Kidney epithelial cell (primary cell): ENCODE measurements around the gene FBXW8. TPM values are rescaled to one million over a fixed set of nuclear protein-coding genes. Genes with fewer than 3 reads are reported as not detected.

ENCODE experiments used
- DNase-seq: peaks from one replicate; pipeline ENCODE4 v3.0.0-alpha.2; 2010; ENCODE audit warnings: low read depth
- H3K27me3 ChIP-seq: 2 replicates; pipeline ENCODE4 v1.6.0; 2011; ENCODE audit warnings: low read length; ENCODE audit not compliant: control insufficient read depth, insufficient read depth
- H3K36me3 ChIP-seq: 2 replicates; pipeline ENCODE4 v1.5.1; 2011; ENCODE audit warnings: low read length; ENCODE audit not compliant: control insufficient read depth, insufficient read depth
- H3K4me3 ChIP-seq: 2 replicates; pipeline ENCODE4 v1.5.1; 2011; ENCODE audit warnings: low read depth, mild to moderate bottlenecking, control low read depth, low read length
- total RNA-seq: library from RNA; depleted of rRNA; stranded (reverse); fragments of >200 nt; gene quantifications from 2 replicates; pipeline ENCODE4 v1.2.3, GENCODE V29; 2015
- TF ChIP-seq, protein P1 (sequence below): IDR thresholded peaks from 2 replicates; pipeline ENCODE4 v1.5.1; 2011; ENCODE audit warnings: mild to moderate bottlenecking, moderate library complexity, low read length, control low read depth, inconsistent platforms; ENCODE audit not compliant: insufficient read depth, poor library complexity, severe bottlenecking

The FBXW8 gene
- total RNA-seq, 1 donor from 2014 or later, result 25.4 TPM

DNA sequence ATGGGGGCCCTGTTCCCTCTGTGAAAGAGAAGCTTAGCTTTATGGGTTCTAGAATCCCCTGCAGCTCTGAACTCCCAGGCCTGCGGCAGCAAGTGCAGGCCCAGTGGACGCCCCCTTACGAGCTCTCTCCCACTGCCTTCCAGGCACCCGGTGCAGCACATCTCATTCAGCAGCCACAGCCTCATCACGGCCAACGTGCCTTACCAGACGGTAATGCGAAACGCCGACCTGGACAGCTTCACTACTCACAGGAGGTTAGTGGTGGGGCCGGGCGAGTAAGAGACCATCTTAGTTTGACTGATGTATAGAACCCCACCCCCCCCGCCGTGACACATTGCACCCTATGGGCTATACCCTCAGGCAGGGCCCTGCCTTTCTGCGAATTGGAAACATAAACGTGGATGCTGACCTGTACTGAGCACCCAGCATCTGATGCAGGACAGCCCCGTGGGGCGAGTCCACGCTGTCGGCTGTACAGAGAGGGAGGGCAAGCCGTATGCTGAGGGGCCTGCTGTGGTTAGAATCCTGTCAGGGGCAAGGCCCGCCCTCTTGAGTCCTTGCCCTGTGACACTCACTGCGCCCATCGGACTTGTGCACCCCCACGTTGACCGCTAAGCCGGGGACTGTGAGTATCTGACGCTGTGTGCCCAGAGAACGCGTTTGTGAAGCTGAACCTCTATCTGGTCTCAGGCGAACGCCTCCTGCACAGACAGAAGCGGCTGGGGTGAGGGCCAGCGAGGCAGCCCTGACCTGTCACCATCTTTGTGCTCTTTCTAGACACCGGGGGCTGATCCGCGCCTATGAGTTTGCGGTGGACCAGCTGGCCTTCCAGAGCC, 116.7 kb downstream of the FBXW8 start:
- Histone ChIP-seq H3K27me3 (peaks cover under 1% of the 10 kb centered on the region), H3K4me3 (no peak overlapping the region), H3K36me3 (peaks cover 2% of the 10 kb centered on the region)
- TF ChIP-seq, protein P1, sequence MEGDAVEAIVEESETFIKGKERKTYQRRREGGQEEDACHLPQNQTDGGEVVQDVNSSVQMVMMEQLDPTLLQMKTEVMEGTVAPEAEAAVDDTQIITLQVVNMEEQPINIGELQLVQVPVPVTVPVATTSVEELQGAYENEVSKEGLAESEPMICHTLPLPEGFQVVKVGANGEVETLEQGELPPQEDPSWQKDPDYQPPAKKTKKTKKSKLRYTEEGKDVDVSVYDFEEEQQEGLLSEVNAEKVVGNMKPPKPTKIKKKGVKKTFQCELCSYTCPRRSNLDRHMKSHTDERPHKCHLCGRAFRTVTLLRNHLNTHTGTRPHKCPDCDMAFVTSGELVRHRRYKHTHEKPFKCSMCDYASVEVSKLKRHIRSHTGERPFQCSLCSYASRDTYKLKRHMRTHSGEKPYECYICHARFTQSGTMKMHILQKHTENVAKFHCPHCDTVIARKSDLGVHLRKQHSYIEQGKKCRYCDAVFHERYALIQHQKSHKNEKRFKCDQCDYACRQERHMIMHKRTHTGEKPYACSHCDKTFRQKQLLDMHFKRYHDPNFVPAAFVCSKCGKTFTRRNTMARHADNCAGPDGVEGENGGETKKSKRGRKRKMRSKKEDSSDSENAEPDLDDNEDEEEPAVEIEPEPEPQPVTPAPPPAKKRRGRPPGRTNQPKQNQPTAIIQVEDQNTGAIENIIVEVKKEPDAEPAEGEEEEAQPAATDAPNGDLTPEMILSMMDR, result no peak
- DNase-seq, result no peak

DNA sequence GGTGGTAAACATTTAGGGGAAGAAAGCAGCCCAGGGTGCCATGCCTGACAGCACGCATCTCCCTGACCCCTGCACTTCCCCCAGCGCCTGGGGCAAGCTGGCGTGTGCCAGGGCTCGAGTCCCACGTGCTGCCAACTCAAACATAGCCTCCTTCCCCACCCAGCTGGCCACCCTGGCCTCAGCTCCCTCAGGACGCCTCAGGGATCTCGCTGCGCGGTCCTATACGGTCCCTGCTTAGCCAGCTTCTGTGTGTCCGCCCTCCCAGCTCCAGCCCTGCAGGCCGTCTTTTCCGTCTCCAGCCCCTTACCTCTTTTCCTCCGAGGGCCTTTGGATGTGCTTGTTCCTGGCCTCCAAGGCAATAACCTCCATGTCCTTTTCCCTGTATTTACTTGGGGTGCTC, 117.5 kb downstream of the FBXW8 start:
- peaks cover 9% of the 10 kb centered on the region for H3K27me3 ChIP-seq
- TF ChIP-seq, protein P1, result no peak
- peaks cover 2% of the 10 kb centered on the region for H3K36me3 ChIP-seq
- no peak for DNase-seq
- H3K4me3 ChIP-seq, result no peak overlapping the region

DNA sequence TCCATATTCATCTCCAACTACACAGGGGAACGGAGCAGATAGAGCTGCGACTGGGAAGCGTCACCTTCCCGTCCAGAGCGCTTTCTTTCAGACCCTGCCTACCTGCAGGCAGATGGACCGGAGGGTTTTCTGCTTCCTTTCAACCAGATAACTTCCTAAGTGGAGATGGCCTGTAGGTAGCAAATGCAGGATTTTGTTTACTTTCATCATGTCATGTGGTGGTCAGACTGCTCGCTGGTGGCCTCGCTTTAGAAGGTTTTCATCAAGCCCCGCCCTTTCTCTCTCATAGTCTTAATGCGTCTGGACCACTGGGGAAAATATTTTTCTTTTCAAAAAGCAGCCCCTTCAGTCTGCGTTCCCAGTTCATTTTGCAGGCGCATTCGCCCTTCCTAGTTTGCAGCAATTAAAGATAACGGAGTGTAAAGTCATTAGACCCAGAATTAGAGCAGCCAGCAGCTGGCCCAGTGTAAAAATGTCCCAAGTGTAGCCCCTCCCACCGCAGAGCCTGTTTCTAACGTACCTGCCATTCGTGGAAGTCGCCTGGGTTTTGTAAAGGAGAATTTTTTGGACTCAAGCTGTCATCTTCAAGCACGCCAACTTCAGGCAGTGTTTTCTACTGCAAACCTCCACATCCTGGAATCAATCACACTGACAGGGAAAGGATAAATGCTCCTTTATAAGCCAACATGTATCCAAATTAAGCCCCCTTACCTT, 119.6 kb downstream of the FBXW8 start:
- DNase-seq, result no peak
- TF ChIP-seq, protein P1, result no peak
- no peaks in the 10 kb centered on the region for H3K36me3 ChIP-seq
- peaks cover 30% of the 10 kb centered on the region for H3K27me3 ChIP-seq
- no peak overlapping the region for H3K4me3 ChIP-seq

DNA sequence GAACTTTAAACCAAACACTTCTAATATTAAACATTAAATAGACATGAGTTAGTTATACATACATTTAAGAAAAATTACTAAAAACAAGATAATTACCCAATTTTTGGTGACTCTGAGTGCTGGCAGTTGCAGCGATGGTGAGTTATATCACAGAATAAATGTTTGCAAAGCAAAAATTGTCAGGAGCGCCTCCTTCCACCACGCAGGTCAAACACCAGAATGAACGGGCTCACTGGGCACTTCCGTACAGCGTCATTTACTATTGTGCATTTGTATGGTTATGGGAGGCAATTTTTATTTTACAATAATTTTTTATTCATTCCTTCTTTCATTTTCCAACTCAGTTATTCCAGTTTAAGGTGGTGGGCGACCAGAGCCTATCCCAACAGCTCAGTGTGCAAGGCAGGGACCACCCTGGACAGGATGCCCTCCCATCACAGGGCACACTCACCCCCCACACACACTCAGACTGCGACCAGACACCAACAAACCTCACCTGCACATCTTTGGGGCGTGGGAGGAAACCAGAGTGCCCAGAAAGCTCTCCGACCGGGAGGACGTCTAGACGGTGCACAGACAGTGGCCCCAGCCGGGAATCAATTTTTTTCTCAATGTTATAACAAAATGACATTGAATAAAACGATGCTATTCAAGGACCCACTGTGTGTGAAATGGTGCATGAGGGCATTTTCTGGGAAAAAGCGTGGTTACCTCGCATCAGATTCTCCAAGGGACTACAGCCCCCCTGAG, 121.3 kb downstream of the FBXW8 start:
- no peak for DNase-seq
- H3K36me3 ChIP-seq, result no peaks in the 10 kb centered on the region
- TF ChIP-seq, protein P1, result no peak
- peaks cover 36% of the 10 kb centered on the region for H3K27me3 ChIP-seq
- no peak overlapping the region for H3K4me3 ChIP-seq

DNA sequence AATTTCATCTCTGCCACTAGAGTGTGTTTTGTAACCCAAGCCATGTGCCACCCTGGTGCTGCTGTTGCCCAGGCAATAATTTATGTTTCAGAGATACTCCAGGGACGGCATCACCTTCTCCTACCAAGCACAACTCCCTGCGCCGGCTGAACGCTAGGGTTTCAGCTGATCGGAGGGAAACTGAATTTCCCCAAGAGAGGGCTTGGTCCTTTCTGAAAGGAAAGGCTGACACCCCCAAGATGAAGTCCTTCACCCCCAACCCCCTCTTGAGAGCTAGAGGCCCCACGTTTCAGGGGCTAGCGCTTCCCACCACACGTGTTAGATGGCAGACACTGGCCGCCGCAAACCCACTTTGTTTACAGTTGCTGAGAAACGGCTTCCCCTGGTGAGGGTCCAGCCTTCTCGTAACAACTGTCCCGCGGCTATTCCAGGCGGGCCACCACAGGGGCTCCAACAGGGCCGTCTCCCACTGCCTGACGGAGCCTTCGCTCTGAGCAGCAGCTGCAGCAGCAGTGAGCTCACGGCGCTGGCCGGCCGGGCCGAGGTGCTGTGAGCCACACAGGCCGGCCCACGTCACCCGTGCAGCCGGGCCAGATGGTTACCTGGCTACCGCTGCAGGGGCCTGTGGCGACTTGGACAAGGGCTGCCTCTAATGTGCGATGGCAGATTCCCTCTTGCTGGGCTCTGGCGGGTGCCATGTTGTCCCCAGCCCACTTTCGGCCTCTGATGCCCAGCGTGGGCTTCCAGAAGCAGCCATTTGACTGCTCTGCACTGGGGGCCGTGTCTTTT, 122.0 kb downstream of the FBXW8 start:
- TF ChIP-seq, protein P1, result no peak
- Histone ChIP-seq H3K36me3 (no peaks in the 10 kb centered on the region), H3K27me3 (peaks cover 36% of the 10 kb centered on the region), H3K4me3 (no peak overlapping the region)
- DNase-seq, result no peak
